Mesenteric fat pad (tissue), 1 donor: ENCODE data around the gene PYROXD2. TPM values are rescaled to one million over a fixed set of nuclear protein-coding genes. Genes with fewer than 3 reads are reported as not detected.
A peak's percentile ranks its signal among the peaks of the same experiment; 100 is the strongest.

ENCODE experiments used
- DNase-seq: peaks from one replicate; pipeline ENCODE4 v3.0.0-alpha.2; 2020; ENCODE audit warnings: low spot score
- total RNA-seq: library from RNA; stranded (reverse); fragmentation: NEBNext Ultra II Directional; extraction: Animal tissue kit (Norgen Biotek cat#: 25700); gene quantifications from one replicate; pipeline ENCODE4 v1.2.1, GENCODE V29; 2021
- donor health status: DM: yes; HTN: yes; CAD: no.

The PYROXD2 gene
- total RNA-seq, 1 donor from 2014 or later, result 22.4 TPM

- DNase-seq, result no peak
Observed at GRCh38 chr10:98394851-98395440, 20.0 kb downstream of the PYROXD2 start.

- DNase-seq, result no peak
Observed at GRCh38 chr10:98391578-98391991, 23.4 kb downstream of the PYROXD2 start.

GRCh38 chr10:98391065-98391464 lies 23.9 kb downstream of the PYROXD2 start:
- DNase-seq, result no peak

- DNase-seq, result no peak
Observed at GRCh38 chr10:98390406-98390805, 24.6 kb downstream of the PYROXD2 start.

- DNase-seq, result no peak
Observed at GRCh38 chr10:98389398-98389797, 25.6 kb downstream of the PYROXD2 start.

- DNase-seq, result no peak
Observed at GRCh38 chr10:98388101-98388655, 26.8 kb downstream of the PYROXD2 start.

- peak; percentile 87 for DNase-seq
Observed at GRCh38 chr10:98384531-98385133, 30.4 kb downstream of the PYROXD2 start.

GRCh38 chr10:98383869-98384268 lies 31.1 kb downstream of the PYROXD2 start:
- DNase-seq, result no peak

- peak; percentile 59 for DNase-seq
Observed at GRCh38 chr10:98383134-98383667, 31.8 kb downstream of the PYROXD2 start.

GRCh38 chr10:98382691-98383101 lies 32.3 kb downstream of the PYROXD2 start:
- DNase-seq, result peak; percentile 77

- peak; percentile 57 for DNase-seq
Observed at GRCh38 chr10:98380493-98381339, 34.3 kb downstream of the PYROXD2 start.

GRCh38 chr10:98378722-98379121 lies 36.3 kb downstream of the PYROXD2 start:
- DNase-seq, result no peak

GRCh38 chr10:98377536-98377935 lies 37.4 kb downstream of the PYROXD2 start:
- peak; percentile 22 for DNase-seq

GRCh38 chr10:98377001-98377400 lies 38.0 kb downstream of the PYROXD2 start:
- peak; percentile 18 for DNase-seq

- DNase-seq, result peak; percentile 30
Observed at GRCh38 chr10:98376485-98376884, 38.5 kb downstream of the PYROXD2 start.

GRCh38 chr10:98374217-98374985 lies 40.6 kb downstream of the PYROXD2 start:
- DNase-seq, result peak; percentile 26

GRCh38 chr10:98373260-98374040 lies 41.5 kb downstream of the PYROXD2 start:
- peak; percentile 57 for DNase-seq

- DNase-seq, result no peak
Observed at GRCh38 chr10:98370831-98371820, 43.9 kb downstream of the PYROXD2 start.

GRCh38 chr10:98369801-98370200 lies 45.2 kb downstream of the PYROXD2 start:
- no peak for DNase-seq
